Activated CD8-positive, alpha-beta memory T cell treated with anti-CD3 and anti-CD28 coated beads, Interleukin-2, amount 50 U/mL, for 24 hours (primary cell): ENCODE results near the gene RAP1GAP2.

Experiments
- DNase-seq: peaks from one replicate; pipeline ENCODE4 v3.0.0-alpha.2; 2020; ENCODE audit errors: extremely low read depth

RAP1GAP2 gene

GRCh38 chr17:2946144-2946543 is 149.9 kb downstream of the RAP1GAP2 start:
- DNase-seq, result no peak

- DNase-seq, result no peak
Measured at GRCh38 chr17:2947588-2947950, 151.3 kb downstream of the RAP1GAP2 start.

GRCh38 chr17:2947996-2948550 is 151.8 kb downstream of the RAP1GAP2 start:
- DNase-seq, result no peak

- no peak for DNase-seq
Measured at GRCh38 chr17:2948721-2949468, 152.7 kb downstream of the RAP1GAP2 start.

- DNase-seq, result no peak
Measured at GRCh38 chr17:2949469-2950044, 153.3 kb downstream of the RAP1GAP2 start.

- no peak for DNase-seq
Measured at GRCh38 chr17:2950846-2951245, 154.6 kb downstream of the RAP1GAP2 start.

GRCh38 chr17:2952174-2952845 is 156.1 kb downstream of the RAP1GAP2 start:
- no peak for DNase-seq

GRCh38 chr17:2954898-2955445 is 158.7 kb downstream of the RAP1GAP2 start:
- no peak for DNase-seq

- no peak for DNase-seq
Measured at GRCh38 chr17:2955931-2956582, 159.8 kb downstream of the RAP1GAP2 start.

- no peak for DNase-seq
Measured at GRCh38 chr17:2957631-2958286, 161.5 kb downstream of the RAP1GAP2 start.

- no peak for DNase-seq
Measured at GRCh38 chr17:2958706-2959222, 162.5 kb downstream of the RAP1GAP2 start.

- no peak for DNase-seq
Measured at GRCh38 chr17:2959371-2960130, 163.3 kb downstream of the RAP1GAP2 start.

GRCh38 chr17:2961446-2961845 is 165.2 kb downstream of the RAP1GAP2 start:
- no peak for DNase-seq

GRCh38 chr17:2962236-2962635 is 166.0 kb downstream of the RAP1GAP2 start:
- DNase-seq, result no peak

- no peak for DNase-seq
Measured at GRCh38 chr17:2962729-2963128, 166.5 kb downstream of the RAP1GAP2 start.

- no peak for DNase-seq
Measured at GRCh38 chr17:2963332-2964027, 167.2 kb downstream of the RAP1GAP2 start.

- no peak for DNase-seq
Measured at GRCh38 chr17:2964028-2964356, 167.8 kb downstream of the RAP1GAP2 start.

GRCh38 chr17:2964370-2964769 is 168.1 kb downstream of the RAP1GAP2 start:
- no peak for DNase-seq

GRCh38 chr17:2964831-2965230 is 168.6 kb downstream of the RAP1GAP2 start:
- no peak for DNase-seq
